Liver (tissue), 9 donors: Measurements from ENCODE around the gene MLF2. TPM values are rescaled to one million over a fixed set of nuclear protein-coding genes. Genes with fewer than 3 reads are reported as not detected.

Source experiments
- DNase-seq: peaks from one replicate; pipeline ENCODE4 v3.0.0-alpha.2; 2017; ENCODE audit warnings: low spot score
- H3K27ac ChIP-seq, 2 donors: one replicate each; pipeline ENCODE4 v1.7.0; 2013; ENCODE audit warnings: inconsistent platforms in 2 of 2, low read length in 2 of 2, control low read depth in 1 of 2, low read depth in 1 of 2, mild to moderate bottlenecking in 1 of 2
- H3K27me3 ChIP-seq, 4 donors: one replicate each; pipeline versions ENCODE4 v1.6.1 to v1.7.0; 2013; ENCODE audit warnings: low read length in 3 of 4, inconsistent platforms in 1 of 4, mild to moderate bottlenecking in 1 of 4, moderate library complexity in 1 of 4; ENCODE audit not compliant: control insufficient read depth in 4 of 4, insufficient read depth in 4 of 4
- H3K36me3 ChIP-seq, 4 donors: one replicate each; pipeline versions ENCODE4 v1.6.1 to v1.7.0; 2013; ENCODE audit warnings: low read length in 3 of 4, mild to moderate bottlenecking in 3 of 4, low read depth in 1 of 4, moderate library complexity in 1 of 4; ENCODE audit not compliant: control insufficient read depth in 4 of 4, insufficient read depth in 3 of 4
- H3K4me1 ChIP-seq, 4 donors: one replicate each; pipeline versions ENCODE4 v1.6.1 to v1.7.0; 2013; ENCODE audit warnings: low read length in 3 of 4, mild to moderate bottlenecking in 3 of 4, moderate library complexity in 1 of 4; ENCODE audit not compliant: control insufficient read depth in 4 of 4, insufficient read depth in 4 of 4
- H3K4me3 ChIP-seq, 3 donors: one replicate each; pipeline versions ENCODE4 v1.6.1 to v1.7.0; 2013; ENCODE audit warnings: low read length in 3 of 3, control low read depth in 1 of 3, low read depth in 1 of 3, mild to moderate bottlenecking in 1 of 3
- H3K9ac ChIP-seq, 2 donors: one replicate each; pipeline ENCODE4 v1.7.0; 2013; ENCODE audit warnings: low read length in 2 of 2, mild to moderate bottlenecking in 2 of 2, moderate library complexity in 2 of 2, control low read depth in 1 of 2, low read depth in 1 of 2
- H3K9me3 ChIP-seq, 4 donors: one replicate each; pipeline versions ENCODE4 v1.6.1 to v1.7.0; 2013; ENCODE audit warnings: low read length in 3 of 4; ENCODE audit not compliant: control insufficient read depth in 4 of 4
- ATF3 ChIP-seq: IDR thresholded peaks from 2 replicates; pipeline ENCODE4 v1.6.1; 2016; ENCODE audit warnings: antibody characterized with exemption
- CTCF ChIP-seq: fragments of 150-350 bp; IDR thresholded peaks from 2 replicates; pipeline ENCODE4 v1.5.1; 2017; ENCODE audit warnings: improper control_type of control experiment, low read depth, low read length; ENCODE audit not compliant: missing input control
- EGR1 ChIP-seq, 2 donors: IDR thresholded peaks; 2 replicates each; pipeline ENCODE4 v1.6.1; 2016 to 2018; ENCODE audit warnings: antibody characterized with exemption in 2 of 2, low read depth in 2 of 2
- FOXA1 ChIP-seq: IDR thresholded peaks from 2 replicates; pipeline ENCODE4 v1.6.1; 2016; ENCODE audit warnings: antibody characterized with exemption
- FOXA2 ChIP-seq: IDR thresholded peaks from 2 replicates; pipeline ENCODE4 v1.6.1; 2016; ENCODE audit warnings: antibody characterized with exemption
- GABPA ChIP-seq, 2 donors: IDR thresholded peaks in 1 of 2; conservative IDR thresholded peaks in 1 of 2; 2 replicates each; pipeline ENCODE4 v1.6.1; 2016; ENCODE audit warnings: antibody characterized with exemption in 2 of 2, mild to moderate bottlenecking in 1 of 2, moderate library complexity in 1 of 2
- HNF4A ChIP-seq, 2 donors: conservative IDR thresholded peaks; 2 replicates each; pipeline ENCODE4 v1.6.1; 2016; ENCODE audit warnings: antibody characterized with exemption in 2 of 2, mild to moderate bottlenecking in 2 of 2
- HNF4G ChIP-seq: IDR thresholded peaks from 2 replicates; pipeline ENCODE4 v1.6.1; 2016; ENCODE audit warnings: antibody characterized with exemption
- JUND ChIP-seq, 2 donors: IDR thresholded peaks; 2 replicates each; pipeline ENCODE4 v1.6.1; 2016; ENCODE audit warnings: antibody characterized with exemption in 2 of 2
- MAX ChIP-seq: IDR thresholded peaks from 2 replicates; pipeline ENCODE4 v1.6.1; 2016; ENCODE audit warnings: antibody characterized with exemption
- NR2F2 ChIP-seq: IDR thresholded peaks from 2 replicates; pipeline ENCODE4 v1.6.1; 2016; ENCODE audit warnings: antibody characterized with exemption
- RAD21 ChIP-seq, 2 donors: IDR thresholded peaks; 2 replicates each; pipeline ENCODE4 v1.6.1; 2016; ENCODE audit warnings: antibody characterized with exemption in 2 of 2, mild to moderate bottlenecking in 2 of 2
- REST ChIP-seq: IDR thresholded peaks from 2 replicates; pipeline ENCODE4 v1.6.1; 2016; ENCODE audit warnings: antibody characterized with exemption, mild to moderate bottlenecking
- RXRA ChIP-seq, 2 donors: IDR thresholded peaks; 2 replicates each; pipeline ENCODE4 v1.6.1; 2017 to 2018; ENCODE audit warnings: antibody characterized with exemption in 2 of 2, mild to moderate bottlenecking in 1 of 2
- SP1 ChIP-seq: IDR thresholded peaks from 2 replicates; pipeline ENCODE4 v1.6.1; 2018; ENCODE audit warnings: antibody characterized with exemption, mild to moderate bottlenecking
- TAF1 ChIP-seq: conservative IDR thresholded peaks from 2 replicates; pipeline ENCODE4 v1.6.1; 2016; ENCODE audit warnings: antibody characterized with exemption, mild to moderate bottlenecking
- YY1 ChIP-seq: IDR thresholded peaks from 2 replicates; pipeline ENCODE4 v1.6.1; 2016; ENCODE audit warnings: antibody characterized with exemption, mild to moderate bottlenecking
- ZBTB33 ChIP-seq: IDR thresholded peaks from 2 replicates; pipeline ENCODE4 v1.6.1; 2016; ENCODE audit warnings: antibody characterized with exemption
- WGBS: extraction: QIAGEN DNeasy Blood & Tissue Kit; methylation state at CpG from one replicate; pipeline ENCODE4 v1.1.7; 2013; 5-methylcytosine and 5-hydroxymethylcytosine counted together
- polyA plus RNA-seq, 2 donors: library from polyadenylated mRNA; stranded (reverse) in 1 of 2; unstranded in 1 of 2; fragments of 200-250 nt in 1 of 2; fragments of >200 nt in 1 of 2; fragmentation: Nextera tagmentation in 1 of 2; extraction: Ambion mirVana in 1 of 2; gene quantifications; one replicate each; pipeline versions ENCODE4 v1.2.1 to v1.2.3, GENCODE V29; 2013 to 2015
- total RNA-seq, 2 donors: library from RNA; depleted of rRNA; stranded (reverse); fragments of >200 nt; gene quantifications; one replicate each; pipeline ENCODE4 v1.2.3, GENCODE V29; 2014
- donor health status: healthy.
- donor health status: healthy.
- donor health status: healthy.
- donor health status: healthy.
- donor health status: healthy.

Gene MLF2
- total and polyA plus RNA-seq, 4 donors = 59.6 to 235 (median 163) TPM

- Histone ChIP-seq H3K4me3 (no peak overlapping the region), H3K27ac (peak overlapping the region; percentile 78 to 93), H3K27me3 (no peaks in the 10 kb centered on the region), H3K36me3 (no peaks in the 10 kb centered on the region), H3K4me1 (peaks cover 7 to 46% (median 41%) of the 10 kb centered on the region in 4 donors), H3K9me3 (no peaks in the 10 kb centered on the region), H3K9ac (peak overlapping the region in 1 of 2 donors; percentile 54)
- TF ChIP-seq MAX (no peak), HNF4A (conservative IDR thresholded peaks at IDR 0.05) (no peak), GABPA (IDR thresholded peaks at IDR 0.05 in 1 of 2, conservative IDR thresholded peaks at IDR 0.05 in 1 of 2) (no peak), FOXA1 (no peak), TAF1 (no peak), RXRA (IDR thresholded peaks at IDR 0.05) (no peak), NR2F2 (no peak), FOXA2 (no peak)
- WGBS = 58% methylated on average over 4 of the region's 4 CpGs
- DNase-seq = no peak
Measured at GRCh38 chr12:6763380-6763779, 10.4 kb upstream of the MLF2 start.

- no peak for DNase-seq
- Histone ChIP-seq H3K9me3 (no peaks in the 10 kb centered on the region), H3K36me3 (no peaks in the 10 kb centered on the region), H3K4me1 (peaks cover 3 to 32% (median 25%) of the 10 kb centered on the region in 4 donors), H3K27ac (no peak overlapping the region), H3K4me3 (no peak overlapping the region), H3K9ac (no peak overlapping the region), H3K27me3 (no peaks in the 10 kb centered on the region)
- 90% methylated on average over 5 of the region's 5 CpGs for WGBS
- no peak for TF ChIP-seq HNF4G
- TF ChIP-seq NR2F2 = no peak
- no peak for TF ChIP-seq ATF3
- no peak for TF ChIP-seq GABPA (IDR thresholded peaks at IDR 0.05 in 1 of 2, conservative IDR thresholded peaks at IDR 0.05 in 1 of 2)
- TF ChIP-seq FOXA1 = no peak
- TF ChIP-seq CTCF = no peak
- TF ChIP-seq SP1 = no peak
- TF ChIP-seq JUND (IDR thresholded peaks at IDR 0.05) = no peak
- no peak for TF ChIP-seq YY1
- TF ChIP-seq HNF4A (conservative IDR thresholded peaks at IDR 0.05) = no peak
- TF ChIP-seq RAD21 (IDR thresholded peaks at IDR 0.05) = no peak
- TF ChIP-seq EGR1 (IDR thresholded peaks at IDR 0.05; ENCODE audit: low read depth in 2 of 2) = no peak
- TF ChIP-seq MAX = no peak
- TF ChIP-seq RXRA (IDR thresholded peaks at IDR 0.05) = no peak
- TF ChIP-seq ZBTB33 = no peak
- TF ChIP-seq TAF1 = no peak
- no peak for TF ChIP-seq FOXA2
- TF ChIP-seq REST = no peak
Measured at GRCh38 chr12:6759741-6760140, 6.8 kb upstream of the MLF2 start.
